ENCODE data around the gene NPM3. TPM values are rescaled to one million over a fixed set of nuclear protein-coding genes. Genes with fewer than 3 reads are reported as not detected.

Gene NPM3
- total RNA-seq, 1 donor from 2014 or later: 115 TPM

DNA sequence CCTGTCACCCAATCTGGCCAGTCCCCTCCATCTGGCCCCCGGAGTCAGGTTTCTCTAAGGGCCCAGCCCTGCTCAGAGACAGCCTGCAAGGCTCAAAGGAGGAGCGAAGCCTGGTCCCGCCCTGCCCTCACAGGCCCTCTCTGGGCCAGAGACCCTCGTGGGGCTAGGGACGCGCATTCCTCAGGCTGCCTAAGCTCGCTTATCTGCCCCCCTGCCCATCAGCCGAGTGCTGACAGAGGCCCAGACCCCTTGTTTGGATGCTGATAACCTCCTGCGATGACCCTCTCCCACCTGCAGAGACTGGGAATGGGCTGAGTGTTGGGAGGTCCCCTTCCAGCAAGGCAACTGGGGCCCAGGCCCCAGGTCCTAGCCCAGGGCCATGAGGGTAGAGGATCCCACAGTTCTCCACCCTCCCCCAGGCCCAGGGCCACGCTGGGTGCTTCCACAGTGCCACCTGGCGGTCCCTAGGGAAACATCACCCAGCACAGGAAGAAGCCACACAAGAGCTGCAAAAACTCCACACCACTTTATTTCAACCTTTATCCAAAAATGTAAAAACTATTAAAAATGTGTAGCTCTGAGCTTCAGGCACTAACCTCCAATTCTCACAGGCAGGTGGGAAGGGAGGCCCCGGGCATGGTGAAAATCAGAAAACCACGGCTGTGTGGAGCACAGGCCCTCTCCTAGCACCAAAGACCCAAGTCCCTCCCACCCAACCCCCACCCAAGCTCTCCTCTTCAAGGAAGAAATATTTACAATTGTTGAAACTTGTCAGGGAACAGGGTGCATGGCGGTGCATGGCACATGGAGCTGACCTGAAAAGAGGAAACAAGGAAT lies 2.2 kb downstream of the NPM3 start:
- no peaks in the 10 kb centered on the region for H3K36me3 ChIP-seq (ENCODE audit: control insufficient read depth, insufficient read depth, low read length)
- no peak for DNase-seq (ENCODE audit: low read depth)
- H3K4me3 ChIP-seq (ENCODE audit: low read depth, low read length): no peak overlapping the region
- TF ChIP-seq, protein P1, sequence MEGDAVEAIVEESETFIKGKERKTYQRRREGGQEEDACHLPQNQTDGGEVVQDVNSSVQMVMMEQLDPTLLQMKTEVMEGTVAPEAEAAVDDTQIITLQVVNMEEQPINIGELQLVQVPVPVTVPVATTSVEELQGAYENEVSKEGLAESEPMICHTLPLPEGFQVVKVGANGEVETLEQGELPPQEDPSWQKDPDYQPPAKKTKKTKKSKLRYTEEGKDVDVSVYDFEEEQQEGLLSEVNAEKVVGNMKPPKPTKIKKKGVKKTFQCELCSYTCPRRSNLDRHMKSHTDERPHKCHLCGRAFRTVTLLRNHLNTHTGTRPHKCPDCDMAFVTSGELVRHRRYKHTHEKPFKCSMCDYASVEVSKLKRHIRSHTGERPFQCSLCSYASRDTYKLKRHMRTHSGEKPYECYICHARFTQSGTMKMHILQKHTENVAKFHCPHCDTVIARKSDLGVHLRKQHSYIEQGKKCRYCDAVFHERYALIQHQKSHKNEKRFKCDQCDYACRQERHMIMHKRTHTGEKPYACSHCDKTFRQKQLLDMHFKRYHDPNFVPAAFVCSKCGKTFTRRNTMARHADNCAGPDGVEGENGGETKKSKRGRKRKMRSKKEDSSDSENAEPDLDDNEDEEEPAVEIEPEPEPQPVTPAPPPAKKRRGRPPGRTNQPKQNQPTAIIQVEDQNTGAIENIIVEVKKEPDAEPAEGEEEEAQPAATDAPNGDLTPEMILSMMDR (IDR thresholded peaks at IDR 0.05; ENCODE audit: insufficient read depth, low read length, poor library complexity, severe bottlenecking): peak; percentile 96
- H3K27me3 ChIP-seq (ENCODE audit: control insufficient read depth, insufficient read depth, low read length): peaks cover 35% of the 10 kb centered on the region

DNA sequence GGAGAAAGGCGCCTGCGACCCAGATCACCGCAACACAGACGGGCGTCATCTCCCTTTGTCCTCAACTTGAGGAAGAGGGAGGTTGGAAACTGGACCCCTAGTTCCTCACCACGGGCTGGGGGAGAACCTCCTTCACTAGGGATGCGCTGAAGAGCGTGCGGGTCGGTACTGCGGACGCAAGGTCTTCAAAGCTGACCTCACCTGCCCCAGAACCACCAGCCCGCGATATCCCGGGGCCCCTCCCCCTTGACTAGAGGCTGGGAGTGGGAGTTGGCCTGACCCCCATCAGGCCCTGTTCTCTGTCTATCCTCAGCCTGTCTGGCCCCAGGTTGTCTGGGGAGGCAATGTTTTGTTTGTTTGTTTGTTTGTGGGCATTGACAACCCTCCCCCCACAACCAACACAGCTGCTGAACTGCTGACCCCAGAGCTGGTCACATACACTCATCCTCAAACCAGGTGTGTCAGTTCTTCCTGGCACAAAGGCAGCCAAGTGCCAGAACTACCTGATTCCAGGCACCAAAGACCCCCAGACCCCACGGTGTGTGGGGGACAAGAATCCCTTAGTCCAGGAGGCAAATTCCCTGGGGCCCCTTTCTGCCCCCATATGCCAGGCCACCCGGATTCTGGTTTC lies 2.9 kb downstream of the NPM3 start:
- Histone ChIP-seq H3K4me3 (ENCODE audit: low read depth, low read length) (no peak overlapping the region), H3K27me3 (ENCODE audit: control insufficient read depth, insufficient read depth, low read length) (peaks cover 38% of the 10 kb centered on the region), H3K36me3 (ENCODE audit: control insufficient read depth, insufficient read depth, low read length) (no peaks in the 10 kb centered on the region)
- TF ChIP-seq, protein P1 (IDR thresholded peaks at IDR 0.05; ENCODE audit: insufficient read depth, low read length, poor library complexity, severe bottlenecking): no peak
- no peak for DNase-seq (ENCODE audit: low read depth)

DNA sequence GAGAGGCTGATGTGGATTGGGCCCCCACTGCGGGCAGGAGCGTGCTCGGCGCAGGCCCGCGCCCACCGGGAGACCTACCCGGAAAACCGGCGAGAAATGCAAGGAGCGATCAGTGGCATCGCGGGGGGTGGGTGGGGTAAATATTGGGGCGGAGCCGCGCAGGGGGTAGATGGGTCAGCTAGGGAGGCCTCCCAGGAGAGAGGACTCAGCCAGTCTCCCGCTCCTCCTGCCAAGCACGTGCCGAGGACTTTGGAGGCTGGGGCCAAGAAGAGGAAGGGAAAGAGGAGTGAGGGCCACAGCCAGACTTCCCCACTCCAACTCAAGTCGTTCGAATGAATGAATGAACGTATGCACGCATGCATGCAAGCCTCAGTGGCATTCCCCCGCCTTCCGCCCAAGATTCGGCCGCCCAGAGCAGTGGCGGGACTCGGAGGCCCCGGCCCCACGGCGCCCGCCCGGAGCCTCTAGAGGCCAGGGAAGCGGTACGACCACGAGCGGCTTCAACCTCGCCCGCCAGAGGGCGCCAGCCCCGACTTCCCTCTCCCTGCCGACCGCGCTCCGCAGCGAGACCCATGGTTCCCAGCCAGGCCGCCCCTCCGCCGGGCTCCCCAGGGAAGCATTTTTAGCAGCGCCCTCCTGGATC lies 3.6 kb downstream of the NPM3 start:
- H3K27me3 ChIP-seq (ENCODE audit: control insufficient read depth, insufficient read depth, low read length): peaks cover 45% of the 10 kb centered on the region
- TF ChIP-seq, protein P1 (IDR thresholded peaks at IDR 0.05; ENCODE audit: insufficient read depth, low read length, poor library complexity, severe bottlenecking): peak; percentile 87
- no peak for DNase-seq (ENCODE audit: low read depth)
- no peaks in the 10 kb centered on the region for H3K36me3 ChIP-seq (ENCODE audit: control insufficient read depth, insufficient read depth, low read length)
- H3K4me3 ChIP-seq (ENCODE audit: low read depth, low read length): no peak overlapping the region

DNA sequence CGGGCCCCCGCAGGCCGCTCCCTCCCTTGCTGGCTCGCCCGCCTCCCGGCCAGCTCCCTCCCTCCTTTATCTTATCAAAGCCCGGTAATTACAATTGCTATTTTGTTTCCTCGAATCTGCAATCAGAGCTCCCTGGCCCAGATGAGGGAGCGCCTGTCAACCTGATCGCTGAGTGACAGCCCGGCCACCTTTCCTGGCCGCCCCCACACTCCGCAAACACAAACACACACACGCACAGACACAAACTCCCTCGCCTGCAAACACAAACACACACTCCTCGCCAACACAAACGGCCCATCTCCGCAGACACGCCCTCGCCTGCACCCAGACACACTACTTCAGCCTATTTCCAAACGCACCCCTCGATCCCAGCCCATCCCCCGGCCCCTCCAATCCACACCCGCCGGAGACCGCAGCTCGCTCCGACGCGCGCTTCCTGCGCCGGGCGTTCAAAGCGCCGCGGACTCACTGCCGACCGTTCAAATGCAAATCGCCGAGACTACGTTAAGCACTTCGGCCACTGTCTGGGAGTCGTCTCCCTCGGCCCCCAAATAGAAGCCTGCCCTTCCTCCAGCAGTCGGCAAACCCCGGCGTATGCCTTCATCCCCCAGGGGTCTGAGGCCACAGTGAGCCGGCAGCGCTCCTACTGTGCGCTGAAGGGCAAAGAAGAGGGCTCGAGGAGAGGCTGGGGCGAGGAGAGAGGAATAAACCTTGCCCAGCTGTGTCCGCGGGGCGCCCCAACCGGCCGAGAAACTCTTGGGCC lies 4.3 kb downstream of the NPM3 start:
- Histone ChIP-seq H3K36me3 (ENCODE audit: control insufficient read depth, insufficient read depth, low read length) (no peaks in the 10 kb centered on the region), H3K4me3 (ENCODE audit: low read depth, low read length) (no peak overlapping the region), H3K27me3 (ENCODE audit: control insufficient read depth, insufficient read depth, low read length) (peaks cover 52% of the 10 kb centered on the region)
- DNase-seq (ENCODE audit: low read depth): no peak
- TF ChIP-seq, protein P1 (IDR thresholded peaks at IDR 0.05; ENCODE audit: insufficient read depth, low read length, poor library complexity, severe bottlenecking): no peak

DNA sequence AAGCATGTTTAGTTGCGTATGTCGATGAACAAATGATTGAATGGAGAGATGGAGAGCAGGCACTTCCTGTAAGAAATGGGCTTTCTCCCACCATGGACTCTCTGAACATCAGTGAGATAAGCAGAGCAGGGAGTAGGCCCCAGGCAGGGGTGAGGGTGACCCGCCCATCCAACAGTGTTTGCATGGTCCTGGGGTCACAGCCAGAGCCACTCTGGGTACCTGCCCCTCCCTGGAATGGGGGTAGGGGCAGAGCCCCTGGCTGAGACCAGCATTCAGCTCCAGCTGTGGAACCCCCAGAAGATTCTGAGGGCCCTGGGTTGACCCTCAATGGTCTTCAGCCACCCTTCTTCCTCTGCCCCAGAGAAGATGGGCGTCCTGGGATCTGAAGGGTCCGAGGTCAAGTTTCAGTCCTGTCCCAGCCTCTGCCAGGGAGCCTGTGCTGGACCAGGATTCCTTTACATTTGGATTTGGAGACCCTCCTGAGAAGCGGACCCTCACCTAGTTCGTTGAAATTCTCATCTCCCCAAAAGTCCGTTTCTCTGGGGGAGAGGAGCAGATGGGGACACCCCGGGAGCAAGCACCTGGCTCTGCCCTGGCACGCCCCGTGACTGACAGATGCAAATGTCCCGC lies 5.0 kb downstream of the NPM3 start:
- Histone ChIP-seq H3K36me3 (ENCODE audit: control insufficient read depth, insufficient read depth, low read length) (no peaks in the 10 kb centered on the region), H3K4me3 (ENCODE audit: low read depth, low read length) (no peak overlapping the region), H3K27me3 (ENCODE audit: control insufficient read depth, insufficient read depth, low read length) (peaks cover 56% of the 10 kb centered on the region)
- TF ChIP-seq, protein P1 (IDR thresholded peaks at IDR 0.05; ENCODE audit: insufficient read depth, low read length, poor library complexity, severe bottlenecking): no peak
- DNase-seq (ENCODE audit: low read depth): no peak
